ENCODE results near the gene KLF7.

KLF7 gene

GRCh38 chr2:207126724-207127308, 38.9 kb downstream of the KLF7 start:
- Histone ChIP-seq H3K27me3 (ENCODE audit: insufficient read depth, low read depth, severe bottlenecking) (no peaks in the 10 kb centered on the region), H3K27ac (no peak overlapping the region), H3K4me3 (ENCODE audit: low read depth, low read length) (no peak overlapping the region), H3K9me3 (ENCODE audit: severe bottlenecking) (no peaks in the 10 kb centered on the region), H3K36me3 (peaks cover 17% of the 10 kb centered on the region)
- TF ChIP-seq CTCF (IDR thresholded peaks at IDR 0.05; ENCODE audit: low read depth, low read length) = no peak
- no peak for DNase-seq

- H3K27ac ChIP-seq = peak overlapping the region; percentile 62
- peaks cover 28% of the 10 kb centered on the region for H3K36me3 ChIP-seq
Measured at GRCh38 chr2:207123776-207124391, 41.9 kb downstream of the KLF7 start.

GRCh38 chr2:207123335-207123744, 42.4 kb downstream of the KLF7 start:
- Histone ChIP-seq H3K9me3 (ENCODE audit: severe bottlenecking) (no peaks in the 10 kb centered on the region), H3K27me3 (ENCODE audit: insufficient read depth, low read depth, severe bottlenecking) (no peaks in the 10 kb centered on the region), H3K4me3 (ENCODE audit: low read depth, low read length) (no peak overlapping the region), H3K27ac (peak overlapping the region; percentile 62), H3K36me3 (peaks cover 28% of the 10 kb centered on the region)
- no peak for TF ChIP-seq CTCF (IDR thresholded peaks at IDR 0.05; ENCODE audit: low read depth, low read length)
- DNase-seq = no peak

More at GRCh38 chr2:207123776-207124391, 41.9 kb downstream of the KLF7 start:
- Histone ChIP-seq H3K4me3 (ENCODE audit: low read depth, low read length) (no peak overlapping the region), H3K9me3 (ENCODE audit: severe bottlenecking) (no peaks in the 10 kb centered on the region), H3K27me3 (ENCODE audit: insufficient read depth, low read depth, severe bottlenecking) (no peaks in the 10 kb centered on the region)
- peak; percentile 76 for DNase-seq
- no peak for TF ChIP-seq CTCF (IDR thresholded peaks at IDR 0.05; ENCODE audit: low read depth, low read length)

- DNase-seq = no peak
- TF ChIP-seq CTCF (IDR thresholded peaks at IDR 0.05; ENCODE audit: low read depth, low read length) = no peak
- no peak overlapping the region for H3K27ac ChIP-seq
- no peaks in the 10 kb centered on the region for H3K27me3 ChIP-seq (ENCODE audit: insufficient read depth, low read depth, severe bottlenecking)
- no peak overlapping the region for H3K4me3 ChIP-seq (ENCODE audit: low read depth, low read length)
- H3K9me3 ChIP-seq (ENCODE audit: severe bottlenecking) = no peaks in the 10 kb centered on the region
- peaks cover 28% of the 10 kb centered on the region for H3K36me3 ChIP-seq
Measured at GRCh38 chr2:207122651-207123334, 43.0 kb downstream of the KLF7 start.

- H3K27ac ChIP-seq = no peak overlapping the region
- peaks cover 28% of the 10 kb centered on the region for H3K36me3 ChIP-seq
- H3K27me3 ChIP-seq (ENCODE audit: insufficient read depth, low read depth, severe bottlenecking) = no peaks in the 10 kb centered on the region
- H3K9me3 ChIP-seq (ENCODE audit: severe bottlenecking) = no peaks in the 10 kb centered on the region
- DNase-seq = no peak
- no peak overlapping the region for H3K4me3 ChIP-seq (ENCODE audit: low read depth, low read length)
- no peak for TF ChIP-seq CTCF (IDR thresholded peaks at IDR 0.05; ENCODE audit: low read depth, low read length)
Measured at GRCh38 chr2:207121784-207122183, 44.0 kb downstream of the KLF7 start.

All from WERI-Rb-1 (cell line).